Measurements from ENCODE around the gene POFUT1. TPM values are rescaled to one million over a fixed set of nuclear protein-coding genes. Genes with fewer than 3 reads are reported as not detected.

The POFUT1 gene
- total and polyA plus RNA-seq, 9 of the 15 experiments (the other 6 are each of a cell fraction or from before 2014, with no cell fraction given): 3.5 to 44.7 (median 23.5) TPM

GRCh38 chr20:32207626-32208498 lies at the start of gene POFUT1, which contains the start of gene PLAGL2 (continued):
- TF ChIP-seq, protein P1, sequence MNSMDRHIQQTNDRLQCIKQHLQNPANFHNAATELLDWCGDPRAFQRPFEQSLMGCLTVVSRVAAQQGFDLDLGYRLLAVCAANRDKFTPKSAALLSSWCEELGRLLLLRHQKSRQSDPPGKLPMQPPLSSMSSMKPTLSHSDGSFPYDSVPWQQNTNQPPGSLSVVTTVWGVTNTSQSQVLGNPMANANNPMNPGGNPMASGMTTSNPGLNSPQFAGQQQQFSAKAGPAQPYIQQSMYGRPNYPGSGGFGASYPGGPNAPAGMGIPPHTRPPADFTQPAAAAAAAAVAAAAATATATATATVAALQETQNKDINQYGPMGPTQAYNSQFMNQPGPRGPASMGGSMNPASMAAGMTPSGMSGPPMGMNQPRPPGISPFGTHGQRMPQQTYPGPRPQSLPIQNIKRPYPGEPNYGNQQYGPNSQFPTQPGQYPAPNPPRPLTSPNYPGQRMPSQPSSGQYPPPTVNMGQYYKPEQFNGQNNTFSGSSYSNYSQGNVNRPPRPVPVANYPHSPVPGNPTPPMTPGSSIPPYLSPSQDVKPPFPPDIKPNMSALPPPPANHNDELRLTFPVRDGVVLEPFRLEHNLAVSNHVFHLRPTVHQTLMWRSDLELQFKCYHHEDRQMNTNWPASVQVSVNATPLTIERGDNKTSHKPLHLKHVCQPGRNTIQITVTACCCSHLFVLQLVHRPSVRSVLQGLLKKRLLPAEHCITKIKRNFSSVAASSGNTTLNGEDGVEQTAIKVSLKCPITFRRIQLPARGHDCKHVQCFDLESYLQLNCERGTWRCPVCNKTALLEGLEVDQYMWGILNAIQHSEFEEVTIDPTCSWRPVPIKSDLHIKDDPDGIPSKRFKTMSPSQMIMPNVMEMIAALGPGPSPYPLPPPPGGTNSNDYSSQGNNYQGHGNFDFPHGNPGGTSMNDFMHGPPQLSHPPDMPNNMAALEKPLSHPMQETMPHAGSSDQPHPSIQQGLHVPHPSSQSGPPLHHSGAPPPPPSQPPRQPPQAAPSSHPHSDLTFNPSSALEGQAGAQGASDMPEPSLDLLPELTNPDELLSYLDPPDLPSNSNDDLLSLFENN (IDR thresholded peaks at IDR 0.05; ENCODE audit: low read depth in 2 of 2, low read length in 2 of 2): 0 out of 4 replicates have a peak, but pooled peaks of 1 of the 2 experiments have one; percentile 16
- TF ChIP-seq ZNF316 (IDR thresholded peaks at IDR 0.05) (peak; percentile 86), ZNF699 (CRISPR knock-in tag; IDR thresholded peaks at IDR 0.05; ENCODE audit: insufficient replicate concordance) (no peak), ZNF561 (CRISPR knock-in tag; conservative IDR thresholded peaks at IDR 0.05) (no peak), REST (IDR thresholded peaks at IDR 0.05; ENCODE audit: borderline replicate concordance) (peak; percentile 9), REST (CRISPR knock-in tag; IDR thresholded peaks at IDR 0.05; ENCODE audit: low read depth) (no peak), TFAP4 (CRISPR knock-in tag; IDR thresholded peaks at IDR 0.05; ENCODE audit: borderline replicate concordance) (peak; percentile 47; the same call in 1 of the 2 replicates), ZNF76 (CRISPR knock-in tag; IDR thresholded peaks at IDR 0.05; ENCODE audit: borderline replicate concordance) (peak; percentile 67; the same call in 1 of the 2 replicates), ZNF3 (CRISPR knock-in tag; IDR thresholded peaks at IDR 0.05) (no peak), FOS (IDR thresholded peaks at IDR 0.05; ENCODE audit: extremely low read depth, insufficient read length) (no peak), CCAR2 (IDR thresholded peaks at IDR 0.05; ENCODE audit: low read depth, low read length) (no peak), SMARCC2 (IDR thresholded peaks at IDR 0.05; ENCODE audit: low read depth) (0 out of 2 replicates have a peak, but pooled peaks have one; percentile 21), POLR2A (conservative IDR thresholded peaks at IDR 0.05) (peak; percentile 91), FOXP1 (CRISPR knock-in tag; IDR thresholded peaks at IDR 0.05) (no peak), NUFIP1 (IDR thresholded peaks at IDR 0.05; ENCODE audit: partially characterized antibody) (no peak), EP400 (IDR thresholded peaks at IDR 0.05) (peak; percentile 86)

Measured in K562 (cell line).